Tibial nerve (tissue), 3 donors: ENCODE results near the gene TNFRSF18.

Source experiments
- POLR2A ChIP-seq, 2 donors: fragments of 450-650 bp; IDR thresholded peaks; one replicate each; pipeline ENCODE4 v1.6.1; 2017; ENCODE audit warnings: antibody characterized with exemption in 2 of 2, mild to moderate bottlenecking in 2 of 2, moderate library complexity in 2 of 2
- TF ChIP-seq, protein P1 (sequence below), 5 experiments: fragments of 200-600 bp in 3 of 5; fragments of 450-650 bp in 2 of 5; sonication (generic) in 3 of 5; IDR thresholded peaks; one replicate each; pipeline ENCODE4 v1.5.1; 2016 to 2019; ENCODE audit warnings: antibody characterized with exemption in 5 of 5, mild to moderate bottlenecking in 3 of 5, moderate library complexity in 2 of 5

DNA sequence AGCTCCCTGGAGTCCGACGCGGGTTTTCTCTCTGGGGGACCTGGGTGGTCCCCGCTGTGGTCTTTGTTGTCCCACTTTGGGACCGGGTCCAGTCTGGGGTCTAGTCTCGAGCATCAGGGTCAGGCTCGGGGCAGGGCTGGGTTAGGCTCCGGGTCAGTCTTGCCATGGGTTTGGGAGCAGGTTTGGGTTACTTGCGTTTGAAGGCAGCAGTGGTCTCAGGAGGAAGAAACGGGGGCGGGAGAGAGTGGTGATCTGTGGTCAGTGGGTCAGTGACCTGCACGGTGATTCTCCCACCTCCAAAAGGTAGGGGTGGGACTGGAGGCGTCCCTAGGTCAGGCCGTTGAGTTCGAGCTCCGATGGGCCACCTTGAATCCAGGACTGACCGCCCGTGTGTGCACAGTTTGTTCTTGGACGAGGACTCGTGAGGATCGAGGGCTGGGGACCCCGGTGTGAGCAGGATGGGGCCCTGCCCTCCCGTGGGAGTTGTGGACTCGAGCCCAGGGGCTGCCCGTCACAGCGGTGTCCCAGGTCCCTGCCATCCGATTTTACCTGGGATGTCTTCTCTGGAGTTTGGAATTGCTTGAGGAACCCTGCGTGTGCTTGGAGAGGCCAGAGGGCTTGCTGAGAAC is 27.9 kb upstream of the TNFRSF18 start:
- TF ChIP-seq, protein P1, sequence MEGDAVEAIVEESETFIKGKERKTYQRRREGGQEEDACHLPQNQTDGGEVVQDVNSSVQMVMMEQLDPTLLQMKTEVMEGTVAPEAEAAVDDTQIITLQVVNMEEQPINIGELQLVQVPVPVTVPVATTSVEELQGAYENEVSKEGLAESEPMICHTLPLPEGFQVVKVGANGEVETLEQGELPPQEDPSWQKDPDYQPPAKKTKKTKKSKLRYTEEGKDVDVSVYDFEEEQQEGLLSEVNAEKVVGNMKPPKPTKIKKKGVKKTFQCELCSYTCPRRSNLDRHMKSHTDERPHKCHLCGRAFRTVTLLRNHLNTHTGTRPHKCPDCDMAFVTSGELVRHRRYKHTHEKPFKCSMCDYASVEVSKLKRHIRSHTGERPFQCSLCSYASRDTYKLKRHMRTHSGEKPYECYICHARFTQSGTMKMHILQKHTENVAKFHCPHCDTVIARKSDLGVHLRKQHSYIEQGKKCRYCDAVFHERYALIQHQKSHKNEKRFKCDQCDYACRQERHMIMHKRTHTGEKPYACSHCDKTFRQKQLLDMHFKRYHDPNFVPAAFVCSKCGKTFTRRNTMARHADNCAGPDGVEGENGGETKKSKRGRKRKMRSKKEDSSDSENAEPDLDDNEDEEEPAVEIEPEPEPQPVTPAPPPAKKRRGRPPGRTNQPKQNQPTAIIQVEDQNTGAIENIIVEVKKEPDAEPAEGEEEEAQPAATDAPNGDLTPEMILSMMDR (IDR thresholded peaks at IDR 0.05): no peak
- TF ChIP-seq POLR2A (IDR thresholded peaks at IDR 0.05): no peak
